Superior temporal gyrus (tissue), 1 donor: Measurements from ENCODE around the gene GOLGA7B.

Source experiments
- DNase-seq: peaks from one replicate; pipeline ENCODE4 v3.0.0-alpha.2; 2016; ENCODE audit errors: extremely low spot score

GOLGA7B gene

DNA sequence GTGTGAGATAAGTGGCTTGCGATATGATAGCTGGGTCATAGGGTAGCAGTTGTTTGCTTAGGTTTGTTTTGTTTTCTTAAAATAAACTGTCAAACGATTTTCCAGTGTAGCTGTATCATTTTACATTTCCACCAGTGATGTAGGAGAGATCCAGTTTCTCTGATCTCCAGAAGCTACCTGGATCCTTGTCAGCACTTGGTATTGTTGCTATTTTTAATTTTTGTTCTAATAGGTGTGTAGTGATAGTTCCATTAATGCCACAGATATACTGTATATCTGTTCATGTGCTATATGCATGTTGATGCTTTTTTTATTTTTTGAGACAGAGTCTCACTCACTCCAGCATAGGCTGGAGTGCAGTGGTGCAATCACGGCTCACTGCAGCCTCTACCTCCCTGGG, 44.4 kb downstream of the GOLGA7B start:
- no peak for DNase-seq

DNA sequence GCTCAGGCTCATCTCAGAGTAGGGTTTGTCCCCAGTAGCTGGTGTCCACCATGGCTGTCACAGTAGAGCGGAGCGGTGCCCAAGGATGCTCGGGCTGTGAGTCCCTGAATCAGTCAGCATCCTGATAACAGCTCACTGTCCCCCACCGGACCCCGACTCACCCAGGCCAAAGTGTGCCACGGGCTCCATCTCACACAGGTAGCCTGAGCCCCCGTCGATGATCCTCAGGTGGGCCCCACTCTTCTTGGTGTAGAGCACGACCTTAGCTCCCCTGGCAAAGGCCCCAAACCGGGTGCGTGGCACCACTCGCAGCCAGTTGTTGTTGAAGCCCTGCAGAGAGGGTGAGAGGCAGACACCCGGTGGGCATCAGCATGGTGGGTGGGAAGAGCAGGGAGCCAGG, 45.4 kb downstream of the GOLGA7B start:
- no peak for DNase-seq

DNA sequence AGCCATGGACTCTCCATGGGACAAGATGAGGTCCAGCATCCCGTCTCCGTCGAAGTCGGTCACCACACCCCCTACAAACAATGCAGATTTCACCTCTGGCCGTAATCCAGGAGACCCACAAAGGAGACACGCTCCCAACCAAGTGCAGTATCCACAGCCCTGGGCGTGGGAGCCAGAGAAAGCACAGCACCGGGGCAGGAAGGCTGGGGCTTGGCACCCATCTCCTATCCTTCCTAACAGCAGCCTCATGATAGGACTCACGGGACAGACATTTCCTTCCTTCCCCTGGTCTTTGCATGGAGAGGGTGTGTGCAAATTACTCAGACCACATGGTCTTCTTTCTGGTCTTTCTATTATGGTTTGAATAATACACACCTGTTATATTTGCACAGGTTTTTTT, 46.3 kb downstream of the GOLGA7B start:
- no peak for DNase-seq

DNA sequence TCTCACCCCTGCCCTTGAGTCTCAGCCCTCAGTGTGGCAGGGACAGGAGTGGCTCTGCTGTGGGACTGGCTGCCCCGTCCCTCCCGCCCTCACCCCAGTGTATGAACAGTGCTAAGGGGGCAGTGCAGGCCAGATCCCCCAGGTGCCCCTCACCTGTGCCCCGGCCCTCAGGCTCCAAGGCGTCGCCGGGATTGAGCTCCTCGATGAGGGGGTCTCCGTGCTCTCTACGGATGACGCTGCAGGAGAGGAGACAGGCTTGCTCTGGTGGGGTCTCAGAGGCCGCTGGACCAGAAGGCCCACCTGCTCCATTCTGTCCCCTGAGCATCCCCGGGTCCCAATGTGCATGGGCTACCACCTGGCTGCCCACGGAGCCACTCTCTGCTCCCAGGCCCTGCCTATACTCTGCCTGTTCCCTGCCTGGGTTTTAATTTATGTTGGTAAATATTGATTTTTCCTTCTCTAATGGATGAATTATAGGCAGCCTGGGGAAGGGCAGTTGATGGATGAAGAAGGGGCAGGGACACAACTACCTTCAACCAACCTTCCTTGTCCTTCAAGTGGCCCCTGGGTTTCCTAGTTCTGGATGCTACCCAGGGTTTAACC, 47.2 kb downstream of the GOLGA7B start:
- DNase-seq = no peak

DNA sequence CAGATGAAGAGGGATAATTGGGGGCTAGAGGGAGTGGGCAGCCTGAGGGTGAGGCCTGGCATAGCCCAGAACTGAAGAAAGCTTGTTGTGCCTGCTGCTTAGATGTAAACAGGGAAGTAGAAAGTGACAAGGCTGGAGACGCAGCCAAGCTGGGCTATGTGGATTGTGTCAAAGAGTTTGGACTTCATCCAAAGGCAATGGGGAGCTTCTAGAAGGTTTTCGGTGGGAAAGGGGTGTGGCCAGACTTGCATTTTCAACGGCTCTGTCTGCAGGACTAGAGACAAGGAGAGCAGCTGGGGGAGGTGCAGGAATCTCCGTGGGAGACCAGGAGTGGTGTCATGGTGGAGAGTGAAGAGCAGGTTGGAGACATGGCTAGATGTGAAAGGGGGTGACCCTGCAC, 48.8 kb downstream of the GOLGA7B start:
- no peak for DNase-seq

DNA sequence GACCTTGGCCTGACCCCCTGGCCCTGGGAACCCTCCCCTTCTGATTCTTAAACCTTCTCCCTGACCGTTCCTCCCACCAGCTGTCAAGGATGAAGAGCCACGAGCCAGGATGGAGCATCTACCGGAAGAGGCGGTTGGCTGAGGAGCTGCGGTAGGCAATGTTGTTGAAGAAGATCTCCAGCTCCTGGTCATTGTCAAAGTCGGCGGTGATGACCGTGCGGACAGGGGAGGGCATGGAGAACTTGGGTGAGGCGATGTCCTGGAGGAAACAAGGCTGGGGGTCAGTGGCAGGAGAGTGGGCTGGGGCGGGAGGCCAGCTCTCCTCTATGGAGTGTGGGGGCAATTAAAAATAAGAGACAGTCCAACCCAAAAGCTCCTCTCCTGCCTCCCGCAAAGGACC, 51.7 kb downstream of the GOLGA7B start:
- no peak for DNase-seq

DNA sequence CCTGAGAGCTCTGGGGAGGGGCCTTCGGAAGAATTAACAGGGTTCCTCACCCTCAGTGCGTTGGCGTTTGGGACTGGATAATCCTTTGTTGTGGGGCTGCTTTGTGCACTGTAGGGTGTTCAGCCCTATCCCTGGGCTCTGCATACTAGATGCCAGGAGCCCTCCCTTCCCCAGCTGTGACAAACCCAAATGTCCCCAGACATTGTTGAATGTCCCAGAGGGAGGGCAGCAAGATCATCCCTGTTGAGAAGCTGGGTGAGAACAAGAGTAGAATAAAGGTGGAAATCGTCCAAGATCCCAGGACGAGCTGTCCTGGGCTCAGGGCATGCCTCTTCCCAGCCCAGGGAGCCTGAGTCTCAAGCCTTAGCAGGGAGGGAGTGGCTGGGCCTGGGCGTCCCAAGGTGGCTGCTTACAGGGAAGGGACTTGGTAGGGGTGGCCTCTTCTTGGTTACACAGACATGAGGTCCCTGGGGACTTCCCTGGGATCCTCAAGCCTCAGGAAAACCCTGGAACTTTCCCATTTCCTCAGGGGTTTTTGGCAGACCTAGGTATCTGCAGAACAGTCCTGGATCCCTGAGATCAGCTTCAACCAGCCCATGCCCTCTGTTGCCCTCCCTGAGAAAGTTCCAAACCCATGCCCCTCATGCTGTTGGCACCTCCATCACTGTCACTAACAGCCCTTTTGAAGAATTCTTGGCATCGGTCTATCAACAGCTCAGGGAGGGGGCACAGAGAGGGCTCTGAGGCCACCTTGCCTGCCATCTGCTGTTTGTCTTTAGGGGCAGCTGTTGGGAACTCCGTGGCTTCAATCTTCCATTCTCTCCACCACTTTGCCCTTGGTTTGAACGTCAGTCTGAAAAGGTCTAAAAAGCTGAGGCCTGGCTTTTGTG, 53.7 kb downstream of the GOLGA7B start:
- DNase-seq = no peak

DNA sequence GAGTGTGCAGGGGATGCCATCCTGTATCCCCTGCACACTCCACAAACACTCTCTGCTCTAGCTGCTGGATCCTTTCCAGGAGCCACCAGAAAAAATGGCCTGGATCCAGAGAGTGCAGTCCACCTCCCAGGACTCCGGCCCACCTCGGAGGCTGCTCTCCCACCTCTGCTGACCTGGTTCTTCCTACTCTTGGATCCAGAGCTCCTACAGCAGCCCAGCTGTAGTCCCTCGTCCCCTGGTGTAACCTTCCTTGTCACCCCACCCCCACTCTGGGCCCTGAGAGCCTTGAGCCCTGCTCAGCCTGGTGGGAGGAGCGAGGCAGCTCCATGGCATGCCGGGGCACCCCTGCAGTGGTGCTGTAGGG, 54.4 kb downstream of the GOLGA7B start:
- DNase-seq = no peak

DNA sequence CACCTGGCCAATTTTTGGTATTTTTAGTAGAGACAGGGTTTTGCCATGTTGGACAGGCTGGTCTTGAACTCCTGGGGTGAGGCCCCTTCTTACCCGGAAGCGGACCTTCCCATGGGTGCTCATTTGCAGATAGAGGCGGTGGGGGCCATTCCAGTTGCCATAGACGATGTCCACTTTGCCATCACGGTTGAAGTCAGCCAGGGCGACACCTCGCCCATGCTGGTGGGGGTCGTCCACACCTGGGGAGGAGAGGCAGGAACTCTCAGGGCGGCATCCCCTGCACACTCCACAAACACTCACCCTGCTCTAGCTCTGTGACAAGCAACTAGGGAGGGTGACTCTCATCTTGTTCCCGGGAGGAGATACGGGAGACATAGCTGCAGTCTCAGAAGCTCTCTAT, 54.9 kb downstream of the GOLGA7B start:
- DNase-seq = no peak

DNA sequence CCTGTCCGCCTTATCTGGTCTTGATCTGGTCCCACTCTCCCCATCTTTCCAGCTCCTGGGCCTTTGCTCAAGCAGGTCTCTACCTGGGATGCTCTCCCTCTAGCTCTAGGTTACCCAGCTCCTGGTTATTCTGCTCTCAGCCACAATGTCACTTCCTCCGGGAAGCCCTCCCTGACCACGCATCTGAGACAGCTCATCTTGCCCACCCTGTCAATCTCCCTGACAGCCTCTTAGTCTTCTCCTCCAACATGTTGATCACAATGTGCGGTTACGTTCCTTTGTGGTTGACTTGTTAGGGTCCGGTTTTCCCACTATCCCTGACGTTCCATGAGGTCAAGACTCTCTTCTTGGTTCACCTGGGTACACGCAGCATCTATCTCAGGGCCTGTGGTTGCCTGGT, 55.6 kb downstream of the GOLGA7B start:
- DNase-seq = no peak

DNA sequence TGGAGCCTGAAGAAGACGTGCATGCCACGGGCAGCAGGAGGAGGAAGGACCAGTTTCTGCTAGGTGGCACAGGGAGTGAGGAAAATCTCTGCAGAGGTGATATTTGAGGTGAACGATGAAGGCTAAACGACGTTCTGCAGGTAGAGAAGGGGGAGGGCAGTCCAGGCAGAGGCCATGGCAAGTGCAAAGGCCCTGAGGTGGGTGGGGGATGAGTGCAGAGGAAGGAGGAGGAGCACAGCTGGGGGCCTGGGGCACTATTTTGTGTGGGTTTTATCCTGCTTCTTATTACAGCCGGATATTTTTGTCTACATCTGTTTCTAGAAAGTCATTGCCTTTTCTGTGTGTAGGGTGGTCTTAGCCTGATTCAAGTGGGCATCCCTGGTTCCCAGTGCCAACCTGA, 57.6 kb downstream of the GOLGA7B start:
- DNase-seq = no peak

DNA sequence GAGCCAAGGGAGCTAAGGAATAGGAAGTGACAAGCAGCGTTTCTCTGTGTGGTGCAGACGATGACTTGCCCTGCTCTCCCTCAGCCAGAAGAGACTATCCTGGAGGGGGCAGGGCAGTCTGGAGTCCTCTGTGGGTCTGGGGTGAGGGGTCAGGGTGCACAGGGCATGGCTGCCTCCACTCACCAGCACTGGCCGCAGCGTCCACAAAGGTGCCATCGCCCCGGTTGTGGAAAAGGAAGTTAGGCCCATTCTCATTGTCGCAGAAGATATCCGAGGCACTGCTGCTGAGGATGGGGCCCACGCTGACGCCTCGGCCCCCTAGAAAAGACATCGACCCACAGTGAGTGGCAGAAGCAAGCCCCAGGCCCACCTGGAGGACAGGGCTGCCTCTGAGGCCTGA, 58.2 kb downstream of the GOLGA7B start:
- DNase-seq = no peak

DNA sequence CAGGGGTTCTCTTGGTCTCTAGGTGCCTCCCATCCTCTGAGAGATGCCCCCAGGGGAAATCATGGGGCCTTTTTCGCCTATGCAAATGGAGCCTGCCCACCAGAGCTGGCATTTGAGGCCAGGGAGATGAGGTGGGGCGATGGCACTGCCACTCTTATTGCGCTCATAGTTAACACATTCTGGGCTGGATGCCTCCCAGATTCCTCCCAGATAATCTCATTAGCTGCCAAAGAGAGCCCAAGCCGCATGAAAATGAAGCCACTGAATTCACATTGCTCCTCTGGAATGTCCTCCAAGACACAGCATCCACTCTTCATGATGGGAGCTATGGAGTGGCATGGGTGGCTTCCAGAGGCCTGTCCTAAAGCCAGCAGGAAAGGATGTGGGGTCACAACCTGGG, 61.0 kb downstream of the GOLGA7B start:
- DNase-seq = no peak

DNA sequence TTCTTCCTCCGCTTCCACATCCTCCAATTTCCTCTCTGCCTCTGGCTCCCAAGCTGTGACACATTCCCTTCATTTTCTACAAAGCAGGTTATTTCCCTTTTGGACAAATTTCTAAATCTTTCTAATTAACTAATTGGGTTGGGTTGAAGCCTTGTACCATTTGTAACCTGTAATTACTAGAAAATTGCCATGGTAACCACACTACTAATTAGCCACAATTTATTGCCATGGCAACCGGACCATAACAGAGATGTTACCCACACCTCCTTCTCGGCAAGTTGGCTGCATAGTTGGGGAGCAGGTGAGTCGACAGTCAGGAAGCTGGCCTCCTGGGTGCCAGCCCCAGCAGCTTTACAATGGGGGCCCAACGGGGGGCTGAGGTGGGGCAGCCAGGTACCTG, 61.6 kb downstream of the GOLGA7B start:
- DNase-seq = no peak

DNA sequence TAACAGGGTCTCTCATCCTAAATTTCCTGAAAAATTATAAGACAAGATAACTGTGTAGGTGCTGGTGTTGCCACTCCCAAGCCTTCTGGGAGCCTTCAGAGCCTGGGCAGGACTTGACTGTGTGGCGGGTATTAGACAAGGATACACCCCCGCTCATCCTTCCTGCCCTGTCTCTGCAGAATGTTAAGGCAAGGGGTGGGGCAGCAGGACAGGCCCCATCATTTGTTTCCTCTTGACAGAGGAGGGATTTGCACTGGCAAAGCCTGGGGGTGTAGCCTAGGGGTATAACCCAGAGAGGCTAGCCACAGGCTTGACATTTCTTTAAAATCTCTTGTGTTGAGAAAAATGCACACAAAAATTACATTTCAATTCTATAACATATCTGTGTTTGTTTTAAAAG, 63.5 kb downstream of the GOLGA7B start:
- DNase-seq = no peak

DNA sequence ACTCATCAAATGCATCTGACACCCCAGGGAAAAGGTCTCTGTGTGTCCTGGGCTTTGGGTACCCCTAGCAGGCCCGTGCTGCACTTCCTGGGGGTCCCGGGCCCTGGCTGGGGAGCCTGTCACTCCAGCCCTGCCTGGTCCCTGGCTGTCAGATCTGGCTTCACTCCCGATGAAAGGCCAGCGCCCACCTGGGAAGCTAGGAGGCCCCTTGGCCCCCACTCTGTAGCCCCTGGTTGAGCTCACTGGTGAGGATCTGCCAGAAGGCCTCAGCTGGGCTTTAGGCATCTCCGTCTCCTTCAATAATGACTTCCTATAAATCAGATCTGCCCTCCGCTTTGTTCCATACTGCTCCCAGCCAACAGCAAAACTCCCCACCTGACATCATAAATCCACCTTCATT, 64.0 kb downstream of the GOLGA7B start:
- no peak for DNase-seq

DNA sequence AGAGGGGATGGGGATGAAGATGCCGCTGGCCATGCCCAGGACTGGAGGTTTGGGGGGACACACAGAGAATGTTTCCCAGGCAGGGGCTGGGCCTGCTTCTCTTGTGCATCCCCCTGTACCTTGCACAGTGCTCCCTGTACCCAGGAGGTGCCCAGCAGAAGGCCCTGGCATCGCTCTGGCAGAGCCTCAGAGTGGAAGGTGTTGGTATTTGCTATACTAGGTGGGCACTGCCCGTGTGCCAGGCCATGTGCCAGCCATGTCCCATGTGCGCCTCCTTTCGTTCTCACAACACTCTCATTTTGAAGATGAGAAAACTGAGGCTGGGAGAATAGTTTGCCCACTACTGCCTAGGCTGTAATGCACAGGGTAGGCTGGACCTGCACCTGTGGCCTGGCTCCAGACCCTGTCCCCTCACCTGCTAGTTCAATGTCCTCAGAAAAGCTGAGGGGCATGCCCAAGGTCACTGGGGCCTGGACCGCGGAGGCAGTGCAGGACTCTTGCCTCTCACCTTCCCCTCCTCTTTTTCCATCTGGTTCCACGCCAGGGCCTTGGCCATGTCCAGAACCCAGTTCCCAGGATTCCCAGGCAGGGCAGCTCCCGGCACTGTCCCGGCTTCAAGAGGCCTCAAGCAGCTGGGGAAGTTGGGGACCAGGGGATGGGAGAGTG, 64.7 kb downstream of the GOLGA7B start:
- DNase-seq = no peak

DNA sequence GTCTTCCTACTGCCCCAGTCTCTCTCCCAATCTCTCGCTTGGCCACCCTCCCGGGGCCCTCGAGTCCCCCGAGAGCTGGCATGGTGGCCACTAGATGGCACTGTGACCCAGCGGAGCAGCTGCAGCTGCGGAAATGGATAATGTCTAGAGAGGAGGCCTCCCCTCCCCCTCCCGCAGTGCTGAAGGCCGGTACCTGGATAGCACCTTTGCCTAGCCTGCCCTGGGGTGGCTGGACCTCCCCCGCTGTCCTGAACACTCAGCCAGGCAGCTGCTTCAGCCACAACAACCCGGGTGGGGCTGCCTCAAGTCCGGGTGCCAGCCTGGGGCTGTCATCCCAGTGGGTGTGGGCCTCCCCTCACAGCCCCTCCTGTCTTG, 65.2 kb downstream of the GOLGA7B start:
- DNase-seq = peak; percentile 86

DNA sequence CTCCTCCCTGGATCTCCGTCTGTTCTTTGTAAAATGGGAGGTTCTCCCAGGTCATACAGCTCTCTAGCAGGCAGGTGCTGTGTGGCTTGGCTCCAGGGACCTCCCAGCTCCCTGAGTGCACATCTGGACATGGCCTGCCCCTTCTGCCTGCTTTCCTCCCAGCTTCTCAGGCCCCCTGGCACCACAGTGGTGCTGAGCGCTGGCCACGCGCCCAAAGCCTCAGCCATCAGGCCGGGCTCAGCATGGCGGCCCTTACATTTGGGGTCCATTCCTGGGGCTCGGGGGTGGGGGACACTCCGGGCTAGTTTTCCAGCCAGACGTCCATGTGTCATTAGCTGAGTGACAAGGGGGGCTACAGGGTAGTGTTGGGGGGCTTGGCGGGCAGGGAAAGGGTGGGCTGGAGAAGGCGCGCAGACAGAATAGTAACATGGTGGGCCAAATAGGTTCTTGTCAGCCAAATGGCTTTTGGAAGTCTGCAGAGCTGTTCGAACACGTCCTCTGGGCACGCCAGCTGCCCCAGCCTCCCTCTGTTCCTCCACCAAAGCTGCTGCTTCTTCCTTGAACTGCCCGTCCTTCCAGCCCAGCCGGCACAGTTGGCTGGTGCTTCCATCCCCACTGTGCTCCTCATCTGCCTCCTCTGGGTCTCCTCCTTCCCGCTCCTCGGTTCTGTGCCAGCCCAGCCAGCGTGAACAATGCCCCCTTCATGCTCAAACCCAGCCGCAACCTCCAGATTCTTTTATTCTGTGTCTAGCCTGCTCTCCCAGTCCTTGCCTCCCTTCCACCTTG, 65.9 kb downstream of the GOLGA7B start:
- DNase-seq = peak; percentile 81

DNA sequence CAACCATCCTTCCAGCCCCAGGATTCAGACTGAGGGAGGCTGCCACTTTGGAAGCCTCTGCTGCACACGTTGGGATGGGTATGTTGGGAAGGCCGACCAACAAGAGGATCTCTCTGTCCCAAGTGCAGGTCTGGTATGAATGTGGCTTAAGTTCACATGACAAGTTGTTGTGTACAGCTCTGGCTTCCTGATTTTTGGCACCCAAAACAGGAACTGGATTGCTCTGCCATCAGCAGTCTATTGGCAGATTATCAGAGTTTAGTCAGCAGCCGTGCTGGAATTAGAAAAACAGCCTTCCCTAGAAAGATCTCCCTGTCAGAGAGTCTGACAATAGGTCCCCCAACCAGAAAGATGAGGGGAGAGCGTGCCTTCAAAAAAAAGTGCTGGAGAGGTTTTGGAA, 66.9 kb downstream of the GOLGA7B start:
- peak; percentile 86 for DNase-seq

DNA sequence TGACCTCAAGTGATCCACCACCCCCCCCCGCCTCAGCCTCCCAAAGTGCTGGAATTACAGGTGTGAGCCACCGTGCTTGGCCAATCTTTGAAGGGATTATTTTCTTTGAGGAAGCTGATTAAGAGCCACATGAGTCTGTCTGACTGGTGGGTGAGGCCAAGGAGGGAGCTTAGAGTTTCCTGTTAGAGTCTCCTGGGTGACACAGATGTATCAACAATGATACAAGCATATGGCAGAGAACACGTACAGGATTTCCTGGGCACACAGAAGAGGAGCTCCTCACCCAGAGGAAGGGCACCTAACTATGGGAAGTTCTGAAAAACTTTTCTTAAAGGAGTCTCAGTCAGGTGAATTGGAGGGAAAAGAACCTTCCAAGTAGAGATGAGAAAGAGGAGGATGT, 69.4 kb downstream of the GOLGA7B start:
- DNase-seq = no peak

DNA sequence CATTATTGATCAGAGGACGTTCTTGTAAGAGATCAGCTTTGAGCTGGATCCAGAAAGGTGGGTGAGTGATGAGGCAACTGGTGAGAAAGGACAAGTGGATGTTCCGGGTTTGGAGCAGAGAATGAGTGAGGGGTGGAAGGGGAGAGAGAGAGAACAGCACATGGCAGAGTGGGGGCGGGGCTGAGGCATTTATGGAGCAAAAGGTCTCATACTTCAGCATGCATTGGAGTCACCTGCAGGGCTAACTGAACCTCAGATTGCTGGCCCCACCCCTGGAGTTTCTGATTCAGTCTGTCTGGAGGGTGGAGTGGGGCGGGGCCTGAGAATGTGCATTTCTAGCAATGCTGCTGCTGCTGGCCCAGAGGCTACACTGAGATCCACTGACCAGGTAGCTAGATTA, 71.2 kb downstream of the GOLGA7B start:
- no peak for DNase-seq
